HG03196 (cell line): ENCODE data around the gene CYP11A1.

ENCODE experiments used
- ATAC-seq: cut with Tn5 transposase; IDR thresholded peaks from one replicate; pipeline ENCODE4 v1.9.1; 2021; ENCODE audit not compliant: unreplicated experiment

CYP11A1 gene

GRCh38 chr15:74367296-74367854, at the start of gene CYP11A1:
Gene CYP11A1, minus strand, starts transcription at chr15:74367646. Its CDS starts 61 bp downstream, at chr15:74367585.
- no peak for ATAC-seq

GRCh38 chr15:74417225-74417624, 49.8 kb upstream of the CYP11A1 start:
- ATAC-seq, result no peak

GRCh38 chr15:74415966-74416916, 48.8 kb upstream of the CYP11A1 start:
- no peak for ATAC-seq

- ATAC-seq, result no peak
Measured at GRCh38 chr15:74414603-74415338, 47.3 kb upstream of the CYP11A1 start.

- no peak for ATAC-seq
Measured at GRCh38 chr15:74414081-74414580, 46.7 kb upstream of the CYP11A1 start.

GRCh38 chr15:74413350-74414080, 46.1 kb upstream of the CYP11A1 start:
- no peak for ATAC-seq

GRCh38 chr15:74412159-74412558, 44.7 kb upstream of the CYP11A1 start:
- ATAC-seq, result no peak

GRCh38 chr15:74411686-74412085, 44.2 kb upstream of the CYP11A1 start:
- ATAC-seq, result no peak

- no peak for ATAC-seq
Measured at GRCh38 chr15:74410502-74410901, 43.1 kb upstream of the CYP11A1 start.

GRCh38 chr15:74409225-74409624, 41.8 kb upstream of the CYP11A1 start:
- no peak for ATAC-seq

GRCh38 chr15:74408815-74409214, 41.4 kb upstream of the CYP11A1 start:
- ATAC-seq, result no peak

- no peak for ATAC-seq
Measured at GRCh38 chr15:74408385-74408784, 40.9 kb upstream of the CYP11A1 start.

- no peak for ATAC-seq
Measured at GRCh38 chr15:74406992-74407705, 39.7 kb upstream of the CYP11A1 start.

- no peak for ATAC-seq
Measured at GRCh38 chr15:74406517-74406916, 39.1 kb upstream of the CYP11A1 start.

GRCh38 chr15:74405823-74406222, 38.4 kb upstream of the CYP11A1 start:
- no peak for ATAC-seq

GRCh38 chr15:74403991-74404563, 36.6 kb upstream of the CYP11A1 start:
- peak; percentile 31 for ATAC-seq

GRCh38 chr15:74403588-74403919, 36.1 kb upstream of the CYP11A1 start:
- ATAC-seq, result peak; percentile 15

- ATAC-seq, result peak; percentile 25
Measured at GRCh38 chr15:74402873-74403587, 35.6 kb upstream of the CYP11A1 start.

- ATAC-seq, result peak; percentile 1
Measured at GRCh38 chr15:74402337-74402841, 34.9 kb upstream of the CYP11A1 start.
